Left forelimb (tissue), 1 donor: Measurements from ENCODE around the gene UBE2I.

Experiments used
- DNase-seq: peaks from one replicate; pipeline ENCODE4 v3.0.0-alpha.2; 2018; ENCODE audit warnings: low spot score

Gene UBE2I

DNA sequence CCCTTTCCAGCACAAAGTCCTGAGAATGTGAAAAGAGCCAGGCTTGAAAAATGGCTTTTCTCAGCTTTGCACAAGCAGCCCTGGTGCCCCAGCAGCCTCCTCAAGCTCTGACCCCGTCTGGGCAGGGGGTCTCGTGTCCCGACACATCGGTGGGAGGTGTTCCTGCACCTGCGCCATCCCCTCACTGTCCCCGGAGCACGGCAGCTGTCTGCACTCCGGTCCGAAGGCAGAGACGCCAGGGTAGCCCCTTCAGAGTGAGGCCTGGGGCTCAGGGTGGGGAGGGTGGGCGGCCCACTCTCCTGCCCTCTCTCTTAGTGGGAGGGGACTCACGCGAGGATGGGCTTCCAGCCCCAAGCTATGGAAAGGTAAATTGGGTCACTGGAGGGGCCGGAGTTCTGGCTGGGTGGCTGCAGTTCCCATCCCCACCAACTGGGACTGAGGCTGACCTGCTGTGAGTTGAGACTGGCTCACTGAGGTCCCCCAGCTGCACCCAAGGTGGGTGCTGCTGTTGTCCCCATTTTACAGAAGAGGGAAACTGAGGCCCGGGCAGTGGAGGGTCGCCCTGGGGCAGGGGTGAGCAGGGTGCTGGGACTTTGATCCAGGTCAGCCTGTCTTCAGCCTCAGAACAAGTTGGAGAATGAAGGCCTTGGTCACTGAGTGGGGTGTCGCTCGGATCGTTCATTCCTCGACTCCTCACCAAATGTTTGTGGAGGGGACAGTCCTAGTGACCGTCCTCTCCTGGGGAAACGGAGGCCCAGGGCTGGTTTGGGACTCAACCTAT lies 21.7 kb downstream of the UBE2I start:
- DNase-seq = no peak

DNA sequence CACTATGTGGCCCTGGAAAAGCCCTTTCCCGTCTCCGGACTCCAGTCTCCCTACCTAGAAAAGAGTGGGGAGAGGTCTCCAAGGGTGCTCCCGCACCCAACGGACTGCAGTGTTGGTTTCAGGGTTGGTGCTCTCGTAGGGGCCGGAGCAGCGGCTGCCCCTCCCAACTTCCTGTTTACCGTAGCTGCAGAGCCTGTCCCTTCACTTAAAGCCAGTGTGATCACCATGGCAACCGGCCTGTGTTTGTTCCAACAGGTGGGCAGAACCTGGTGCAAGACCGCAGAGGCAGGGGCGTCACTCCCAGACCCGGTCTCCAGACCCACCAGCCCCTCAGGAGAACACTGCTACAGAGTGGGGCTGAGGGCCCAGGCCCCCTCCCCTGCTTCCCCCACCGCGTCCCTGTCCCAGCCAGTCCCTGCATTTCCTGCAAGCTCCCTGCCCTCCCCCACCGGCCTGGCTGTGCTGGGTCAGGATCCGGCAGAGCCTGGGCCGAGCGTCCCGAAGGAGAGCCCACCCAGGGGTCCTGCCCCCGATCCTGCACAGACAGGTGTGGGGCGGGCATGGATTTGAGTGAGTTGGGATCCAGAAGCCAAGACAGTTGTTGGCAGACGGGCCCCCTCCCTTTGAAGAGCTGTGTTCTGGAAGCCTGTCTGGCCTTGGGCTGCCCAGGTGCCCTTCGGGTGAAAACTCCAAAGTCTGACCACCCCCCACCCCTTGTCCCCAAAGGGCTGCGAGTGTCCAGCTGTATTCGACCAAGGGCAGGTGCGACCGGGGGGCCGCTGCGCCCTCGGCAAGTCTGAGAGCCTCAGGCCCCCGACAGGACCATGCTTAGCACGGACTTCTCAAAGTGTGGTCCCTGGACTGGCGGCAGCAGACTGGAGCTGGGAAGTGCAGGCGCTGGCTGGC lies 22.5 kb downstream of the UBE2I start:
- DNase-seq = no peak

DNA sequence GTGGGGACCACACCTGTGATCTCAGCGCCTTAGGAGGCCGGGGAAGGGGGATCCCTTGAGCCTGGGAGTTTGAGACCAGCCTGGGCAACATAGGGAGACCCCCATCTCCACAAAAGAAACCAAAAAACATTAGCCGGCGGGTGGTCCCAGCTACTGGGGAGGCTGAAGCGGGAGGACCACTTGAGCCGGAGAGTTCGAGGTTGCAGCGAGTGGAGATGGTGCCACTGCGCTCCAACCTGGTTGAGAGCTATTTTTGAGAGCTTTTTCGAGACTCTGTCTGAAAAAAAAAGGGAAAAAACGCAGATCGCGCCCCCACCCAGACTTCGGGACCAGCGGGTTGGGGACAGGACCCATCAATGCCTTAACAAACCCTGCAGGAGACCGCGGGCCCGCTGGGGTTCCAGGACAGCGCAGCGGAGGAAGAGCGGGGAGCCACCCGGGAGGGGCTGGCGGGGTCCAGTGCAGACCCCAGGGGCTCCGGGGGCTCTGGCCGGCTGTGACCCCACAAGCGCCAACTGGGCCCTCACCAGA lies 23.2 kb downstream of the UBE2I start:
- DNase-seq = no peak

DNA sequence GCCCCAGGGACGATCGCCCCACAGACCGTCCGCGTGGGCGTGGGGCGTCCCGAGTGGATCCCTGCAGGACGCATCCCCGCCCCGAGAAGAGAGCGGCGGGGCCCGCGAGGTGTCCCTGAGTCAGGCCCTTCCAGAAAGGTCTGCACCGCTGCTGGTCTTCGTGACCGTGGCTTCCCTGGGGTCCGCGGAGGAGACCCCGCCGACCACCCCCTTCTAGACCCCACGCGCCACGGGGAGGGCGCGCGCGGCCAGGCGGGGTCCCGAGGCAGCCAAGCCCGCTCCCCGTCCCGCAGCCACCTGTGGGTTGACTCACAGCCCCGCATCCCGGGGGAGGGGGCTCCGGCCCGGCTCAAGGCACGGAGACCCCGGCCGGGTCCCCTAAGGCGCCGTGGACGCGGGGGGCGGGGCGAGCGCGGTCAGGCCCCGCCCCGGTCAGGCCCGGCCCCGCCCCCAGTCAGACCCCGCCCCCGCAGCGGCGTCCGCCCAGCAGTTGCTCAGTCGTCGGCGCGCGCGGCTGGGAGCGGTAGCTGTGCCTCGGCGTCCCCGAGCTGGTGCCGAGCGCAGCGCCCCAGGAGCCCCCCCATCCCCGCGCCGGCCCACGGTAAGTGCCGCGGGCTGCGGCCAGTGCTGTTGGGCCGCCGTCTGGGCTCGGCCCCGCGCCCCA lies 23.8 kb downstream of the UBE2I start, which contains the start of gene BAIAP3:
Gene BAIAP3, plus strand, starts transcription at position 497 of the 664 bp plus-strand sequence. CDS start 4,905 bp downstream, outside the sequence.
- DNase-seq = no peak

DNA sequence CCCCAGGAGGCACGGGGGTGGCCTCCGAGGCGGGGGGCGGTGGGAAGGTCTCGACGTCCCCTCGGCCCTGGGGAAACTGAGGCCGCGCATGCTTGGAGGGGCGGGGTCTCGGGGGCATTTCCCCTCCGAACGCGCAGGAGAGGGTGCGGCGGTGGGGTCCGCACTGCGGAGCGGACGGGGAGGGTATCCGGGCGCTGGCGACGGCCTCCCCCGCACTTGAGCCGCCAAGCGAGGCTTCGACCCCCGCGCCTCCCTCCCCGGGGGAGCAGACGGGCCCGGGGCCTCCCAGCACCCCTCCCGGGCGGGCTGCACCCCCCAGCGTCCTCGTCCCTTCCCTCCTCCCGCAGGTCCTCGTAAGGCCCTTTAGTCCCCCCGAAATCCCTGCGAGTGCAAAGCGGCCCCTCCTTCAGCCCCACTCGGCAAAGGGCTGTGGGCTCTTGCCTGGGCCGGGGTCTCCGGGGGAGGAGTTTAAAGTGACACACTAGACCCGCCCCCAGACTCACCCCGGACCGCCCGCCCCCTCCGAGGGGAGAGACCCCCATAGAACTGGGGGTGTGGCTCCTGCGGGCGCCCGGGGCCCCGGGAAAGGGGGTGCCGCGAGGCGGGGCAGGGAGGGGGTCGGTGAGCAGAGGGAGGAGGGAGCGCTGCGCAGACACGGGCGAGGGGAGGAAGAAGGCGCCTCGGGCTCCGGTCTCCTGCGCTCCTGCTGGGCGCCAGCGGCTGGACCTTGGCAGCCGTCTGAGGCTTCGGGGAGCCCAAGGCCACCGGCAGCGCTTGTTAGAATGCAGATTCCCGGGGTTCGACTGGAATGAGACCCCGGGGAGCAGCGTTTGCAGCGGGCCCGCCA lies 24.6 kb downstream of the UBE2I start:
- no peak for DNase-seq

DNA sequence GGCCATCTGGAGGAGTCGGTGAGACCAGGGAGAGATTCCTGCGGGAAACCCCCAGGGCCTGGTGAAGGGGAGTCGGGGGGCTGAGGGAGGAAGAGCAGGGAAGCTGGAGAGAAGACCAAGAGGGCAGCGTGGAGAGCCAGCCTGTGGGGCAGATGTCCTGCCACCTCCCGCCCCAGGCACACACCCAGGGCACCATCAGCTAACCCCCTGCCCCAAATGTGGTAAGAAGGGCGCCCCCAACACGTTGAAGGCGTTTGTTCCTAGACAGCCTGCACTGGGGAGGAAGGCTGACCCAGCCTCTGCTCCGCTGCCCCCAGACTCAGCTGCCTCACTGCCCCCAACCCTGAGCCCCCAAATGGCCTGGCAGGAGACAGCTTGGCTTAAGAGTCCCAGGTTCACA lies 25.3 kb downstream of the UBE2I start:
- no peak for DNase-seq

DNA sequence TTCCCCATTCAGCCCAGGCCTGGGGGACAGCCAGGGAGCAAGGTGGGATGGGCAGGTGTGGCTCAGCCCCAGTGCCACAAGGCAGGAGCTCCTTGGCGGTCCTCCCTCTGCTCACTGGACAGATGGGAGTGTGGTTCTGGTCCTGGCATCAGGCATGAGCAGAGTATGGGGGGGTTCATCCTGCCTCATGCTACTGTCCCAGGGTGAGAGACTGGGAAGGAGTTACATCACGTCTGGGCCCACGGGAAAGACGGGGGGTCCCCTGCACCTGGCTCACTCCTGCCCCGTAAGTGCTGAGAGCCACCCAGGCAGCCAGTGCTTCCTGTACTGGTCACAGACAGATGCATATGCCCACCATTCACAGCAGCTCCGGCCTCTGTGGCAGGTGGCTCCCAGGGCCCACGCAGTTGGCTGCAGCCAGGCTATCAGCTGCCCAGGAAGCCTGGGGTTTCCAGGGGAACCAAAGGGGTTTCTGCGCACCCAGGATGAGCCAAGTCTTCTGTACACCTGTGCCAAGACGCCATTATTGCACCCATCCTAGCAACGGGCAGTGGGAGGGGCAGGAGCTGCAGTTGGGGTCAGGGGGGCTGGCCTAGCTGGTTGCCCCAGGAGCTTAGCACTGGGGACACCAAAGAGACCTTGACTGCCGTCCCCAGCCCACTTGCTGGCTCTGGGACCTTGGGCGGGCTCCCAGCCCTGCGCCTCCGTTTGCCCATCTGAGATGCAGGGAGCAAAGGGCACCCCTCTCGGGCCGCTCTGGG lies 26.0 kb downstream of the UBE2I start:
- no peak for DNase-seq

DNA sequence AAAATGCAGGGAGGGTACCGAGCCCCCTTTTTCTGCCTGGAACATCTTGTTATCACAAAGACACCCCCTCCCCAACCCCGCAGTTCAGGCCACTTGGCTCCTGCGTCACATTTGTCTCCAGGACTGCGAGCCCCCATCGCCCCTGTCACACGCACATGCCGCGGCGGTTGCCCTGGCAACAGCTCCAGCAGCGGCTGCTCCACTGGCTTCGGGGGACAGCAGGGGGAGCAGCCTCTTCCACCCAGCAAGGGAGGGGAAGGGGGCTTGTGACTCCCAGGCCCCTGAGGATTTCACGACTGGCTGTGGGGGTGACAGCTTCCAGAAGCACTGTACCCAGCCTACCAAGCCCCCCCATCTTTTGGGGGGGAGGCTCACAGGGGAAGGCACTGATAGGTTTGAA lies 26.6 kb downstream of the UBE2I start:
- DNase-seq = no peak

DNA sequence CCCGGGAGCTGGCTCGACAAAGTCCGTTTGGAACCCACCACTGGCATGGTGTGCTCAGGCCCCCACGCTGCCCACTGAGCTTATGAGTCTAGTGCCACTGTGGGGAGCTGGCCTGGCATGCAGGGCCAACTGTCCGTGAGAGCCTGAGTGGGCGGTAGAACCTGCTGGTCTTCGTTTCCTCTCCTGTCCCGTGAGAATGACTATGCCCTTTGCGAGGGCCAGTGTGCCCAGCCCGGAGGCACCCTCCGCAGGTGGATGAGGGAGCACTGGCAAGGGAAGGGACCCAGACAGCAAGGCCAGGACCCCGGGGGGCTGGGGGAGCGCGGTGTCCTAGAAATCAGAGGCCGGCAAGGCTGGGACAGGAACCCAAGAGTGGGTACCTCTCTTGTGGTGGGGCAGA lies 27.2 kb downstream of the UBE2I start:
- no peak for DNase-seq

DNA sequence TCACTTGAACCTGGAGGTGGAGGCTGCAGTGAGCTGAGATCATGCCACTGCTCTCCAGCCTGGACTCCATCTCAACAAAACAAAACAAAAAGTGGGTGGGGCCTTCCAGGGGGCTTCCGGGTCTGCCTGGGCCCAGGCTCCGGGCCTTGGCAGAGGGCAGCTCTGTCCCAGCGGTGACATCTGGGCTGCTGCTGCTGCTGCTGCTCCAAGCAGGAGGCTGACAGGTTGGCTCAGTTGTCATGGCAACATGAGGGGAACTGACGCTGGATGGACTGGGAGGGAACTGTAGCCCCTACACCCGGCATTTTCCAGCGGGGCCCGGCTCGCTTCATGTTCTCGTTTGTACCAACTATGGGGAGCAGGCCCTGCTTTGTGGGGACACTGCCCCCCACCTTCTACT lies 28.1 kb downstream of the UBE2I start:
- DNase-seq = no peak

DNA sequence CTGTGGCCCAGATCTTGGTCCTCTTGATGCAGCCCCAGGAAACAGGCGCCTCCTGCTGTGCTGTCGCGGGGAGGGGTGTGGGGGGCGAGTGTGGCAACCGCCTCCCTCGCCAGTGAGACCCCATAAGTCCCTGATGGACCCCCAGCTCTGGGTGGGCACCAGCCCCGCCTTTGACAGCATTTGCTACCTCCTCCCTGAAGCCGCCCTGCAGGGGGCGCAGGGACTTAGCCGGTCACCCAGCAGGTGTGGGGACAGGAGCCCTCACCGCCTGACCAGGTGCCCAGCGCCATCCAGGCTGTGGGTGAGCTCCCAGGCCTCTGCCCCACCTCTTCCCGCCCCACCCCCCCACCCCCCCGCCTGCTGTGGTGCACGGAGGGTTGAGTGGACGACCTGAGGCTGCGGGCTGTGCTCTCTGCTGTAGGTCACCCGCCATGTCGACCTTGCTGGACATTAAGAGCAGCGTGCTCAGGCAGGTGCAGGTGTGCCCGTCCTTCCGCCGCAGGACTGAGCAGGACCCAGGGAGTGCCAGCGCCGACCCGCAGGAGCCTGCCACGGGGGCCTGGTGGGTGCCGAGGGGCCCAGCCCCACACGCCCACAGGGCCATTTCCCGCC lies 28.8 kb downstream of the UBE2I start:
- no peak for DNase-seq

DNA sequence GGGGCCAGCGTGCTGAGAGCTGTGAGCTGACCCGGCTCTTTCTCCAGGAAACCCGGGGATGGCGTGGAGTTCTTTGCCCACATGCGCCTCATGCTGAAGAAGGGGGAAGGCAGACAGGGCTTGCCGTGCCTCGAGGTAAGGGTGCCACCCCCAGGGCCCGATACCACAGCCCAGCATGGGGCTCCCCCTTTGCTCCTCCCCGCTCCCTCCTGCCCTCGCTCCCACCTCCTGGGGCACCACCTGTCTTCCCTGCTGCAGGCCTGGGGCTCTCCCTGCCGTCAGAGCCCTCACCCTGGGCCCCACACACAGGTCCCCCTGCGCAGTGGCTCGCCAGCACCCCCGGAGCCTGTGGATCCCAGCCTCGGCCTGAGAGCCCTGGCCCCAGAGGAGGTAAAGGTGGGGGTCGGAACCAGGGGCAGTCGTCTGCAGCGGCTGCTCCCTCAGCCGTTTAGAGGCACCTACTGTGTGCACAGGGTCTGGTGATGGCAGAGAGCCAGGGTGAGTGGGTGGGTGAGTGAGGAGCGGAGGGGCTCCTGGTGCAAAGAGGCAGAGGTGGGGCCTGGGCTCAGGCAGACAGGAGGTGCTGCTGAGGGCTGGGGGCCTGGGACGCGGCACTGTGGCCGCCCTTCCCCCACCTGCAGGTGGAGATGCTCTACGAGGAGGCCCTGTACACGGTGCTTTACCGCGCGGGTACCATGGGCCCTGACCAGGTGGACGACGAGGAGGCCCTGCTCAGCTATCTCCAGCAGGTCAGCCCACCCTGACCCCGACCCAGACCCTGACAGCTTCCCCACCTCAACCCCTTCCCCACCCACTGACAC lies 29.6 kb downstream of the UBE2I start:
- no peak for DNase-seq

DNA sequence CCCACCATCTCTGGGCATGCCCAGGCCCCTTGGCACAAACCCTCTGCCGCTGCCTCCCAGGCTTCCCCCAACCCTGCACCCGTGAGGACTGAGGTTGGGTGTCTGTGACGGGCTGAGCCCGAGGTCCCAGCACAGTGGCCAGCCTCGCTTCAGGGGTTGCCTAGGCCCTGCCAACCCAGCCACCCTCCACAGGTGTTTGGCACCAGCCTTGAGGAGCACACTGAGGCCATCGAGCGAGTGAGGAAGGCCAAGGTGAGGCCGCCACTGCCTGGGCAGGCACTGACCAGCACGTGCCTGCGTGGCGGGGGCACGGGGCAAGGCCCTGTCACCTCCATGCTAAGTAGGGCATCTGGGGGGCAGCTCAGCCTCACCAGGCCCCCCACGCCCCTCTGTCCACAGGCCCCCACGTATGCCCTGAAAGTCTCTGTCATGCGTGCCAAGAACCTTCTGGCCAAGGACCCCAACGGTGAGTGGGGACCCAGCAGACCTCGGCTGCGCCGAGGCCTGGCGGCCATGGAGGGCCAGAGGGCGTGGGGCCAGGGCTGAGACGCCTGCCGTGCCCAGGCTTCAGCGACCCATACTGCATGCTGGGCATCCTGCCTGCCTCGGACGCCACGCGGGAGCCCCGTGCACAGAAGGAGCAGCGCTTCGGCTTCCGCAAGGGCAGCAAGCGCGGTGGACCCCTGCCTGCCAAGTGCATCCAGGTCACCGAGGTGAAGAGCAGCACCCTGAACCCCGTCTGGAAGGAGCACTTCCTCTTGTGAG lies 31.5 kb downstream of the UBE2I start:
- DNase-seq = no peak

DNA sequence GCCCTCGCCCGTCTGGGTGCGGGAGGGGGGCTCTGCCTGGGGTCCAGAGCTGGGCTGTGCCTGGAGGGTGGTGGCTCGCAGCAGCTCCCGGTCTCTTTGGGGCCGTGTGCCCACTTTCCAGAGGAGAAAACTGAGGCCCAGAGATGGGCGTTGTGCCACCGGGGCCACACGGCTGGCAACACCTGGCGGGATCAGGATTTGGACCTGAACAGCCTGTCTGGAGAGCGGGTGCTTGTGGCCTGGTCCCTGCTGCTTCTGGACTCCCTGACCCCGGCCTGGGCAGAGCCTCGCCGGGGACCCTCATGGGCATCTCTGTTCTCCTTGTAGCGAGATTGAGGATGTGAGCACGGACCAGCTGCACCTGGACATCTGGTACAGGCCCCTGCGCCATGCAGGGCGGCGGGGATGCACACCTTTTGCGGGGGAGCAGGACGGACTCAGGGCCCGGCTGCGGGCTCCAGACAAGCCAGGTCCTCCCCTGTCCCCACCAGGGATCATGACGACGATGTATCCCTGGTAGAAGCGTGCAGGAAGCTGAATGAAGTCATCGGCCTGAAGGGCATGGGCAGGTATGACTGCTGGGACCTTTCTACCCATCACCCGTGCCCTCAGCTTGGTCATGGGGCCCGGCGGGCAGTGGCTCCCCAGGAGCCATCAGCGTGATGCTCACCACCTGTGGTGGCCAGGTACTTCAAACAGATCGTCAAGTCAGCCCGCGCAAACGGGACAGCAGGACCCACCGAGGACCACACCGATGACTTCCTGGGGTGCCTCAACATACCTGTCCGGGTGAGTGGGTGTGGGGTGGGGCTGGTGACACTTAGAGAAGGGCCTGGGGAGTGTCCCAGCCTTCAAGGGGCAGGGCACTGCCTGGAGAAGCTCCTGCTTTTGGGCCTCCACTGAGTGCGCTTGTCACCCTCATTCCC lies 32.3 kb downstream of the UBE2I start:
- no peak for DNase-seq

DNA sequence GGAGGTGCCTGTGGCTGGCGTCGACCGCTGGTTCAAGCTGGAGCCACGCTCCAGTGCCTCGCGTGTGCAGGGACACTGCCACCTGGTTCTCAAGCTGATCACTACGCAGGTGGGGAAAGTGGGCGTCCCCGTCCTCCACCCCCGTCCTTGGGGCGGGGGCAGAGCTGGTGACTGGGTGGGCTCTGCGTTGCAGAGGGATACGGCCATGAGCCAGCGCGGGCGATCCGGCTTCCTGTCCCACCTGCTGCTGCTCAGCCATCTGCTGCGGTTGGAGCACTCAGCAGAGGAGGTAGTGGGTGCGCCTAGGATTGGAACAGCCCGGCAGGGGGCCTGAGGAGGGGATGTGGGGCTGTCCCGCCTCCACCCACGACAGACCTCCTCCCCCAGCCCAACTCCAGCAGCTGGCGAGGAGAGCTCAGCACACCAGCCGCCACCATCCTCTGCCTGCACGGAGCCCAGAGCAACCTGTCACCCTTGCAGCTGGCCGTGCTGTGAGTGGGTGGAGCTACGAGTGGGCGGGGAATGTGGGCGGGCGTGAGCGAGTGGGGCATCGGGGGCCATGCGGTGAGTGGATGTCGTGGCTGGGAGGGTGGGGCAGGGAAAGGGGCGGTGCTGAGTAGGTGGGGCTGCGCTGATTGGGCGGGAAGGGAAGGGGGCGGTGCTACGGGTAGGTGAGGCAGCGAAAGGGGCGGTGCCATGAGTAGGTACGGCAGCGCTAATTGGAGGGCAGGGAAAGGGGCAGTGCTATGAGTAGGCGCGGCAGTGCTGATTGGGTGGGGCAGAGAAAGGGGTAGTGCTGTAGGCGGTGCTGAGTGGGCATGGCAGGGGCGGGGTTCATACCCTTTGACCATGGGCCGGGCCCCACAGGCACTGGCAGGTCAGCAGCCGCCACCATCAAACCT lies 33.3 kb downstream of the UBE2I start:
- DNase-seq = no peak
